GM12878 (cell line): Measurements from ENCODE around the gene RAB40B. TPM values are rescaled to one million over a fixed set of nuclear protein-coding genes. Genes with fewer than 3 reads are reported as not detected.

ENCODE experiments used
- ATAC-seq: fragments of 200-7000 bp; cut with Tn5 transposase; 3 replicates; pipeline ENCODE4 v1.9.1; 2020; ENCODE audit warnings: mild to moderate bottlenecking, moderate library complexity
- BruUV-seq: library from RNA; stranded (reverse); fragments of 400-500 nt; replicated peaks from 2 replicates; lab custom pipeline; 2021; lab: Mats Ljungman, UMichigan
- CTCF ChIA-PET: fragments of 300-600 bp; sonication (Branson Sonifier 250); formaldehyde crosslinking; extraction: SDS; loops from one replicate; lab custom pipeline; 2021; ENCODE audit warnings: inconsistent platforms; lab: Yijun Ruan, JAX
- POLR2A ChIA-PET: fragments of 350-600 bp; formaldehyde crosslinking; extraction: SDS; loops from one replicate; lab custom pipeline; 2021; ENCODE audit warnings: inconsistent platforms; lab: Charles Lee
- RAD21 ChIA-PET: fragments of 300-600 bp; sonication (Branson Sonifier 250); formaldehyde crosslinking; loops from one replicate; lab custom pipeline; 2023; ENCODE audit warnings: antibody characterized with exemption; ENCODE audit not compliant: unreplicated experiment; lab: Charles Lee
- SMC1A ChIA-PET: fragments of 300-600 bp; sonication (Branson Sonifier 250); formaldehyde crosslinking; loops from one replicate; lab custom pipeline; 2023; ENCODE audit not compliant: unreplicated experiment, uncharacterized antibody; lab: Charles Lee
- DNase-seq: peaks from one replicate; pipeline ENCODE4 v3.0.0-alpha.2; 2011; ENCODE audit warnings: low read depth, low spot score
- FAIRE-seq: peaks from 3 replicates; lab custom pipeline; 2011; peaks lifted over from hg19 to GRCh38; lab: Jason Lieb, UNC
- H2AFZ ChIP-seq: 2 replicates; pipeline ENCODE4 v1.6.0; 2011; ENCODE audit warnings: low read depth, low read length, control low read depth; ENCODE audit not compliant: control insufficient read depth
- H3K27ac ChIP-seq: 2 replicates; pipeline ENCODE4 v1.5.1; 2011; ENCODE audit warnings: control low read depth; ENCODE audit not compliant: control insufficient read depth, insufficient read depth
- H3K27me3 ChIP-seq, 2 experiments: replicated peaks in 1 of 2; 2 replicates each; pipeline versions ENCODE4 v1.6.0 to v1.6.1; 2011; ENCODE audit warnings: low read length in 1 of 2; ENCODE audit not compliant: control insufficient read depth in 2 of 2, insufficient read depth in 2 of 2
- H3K36me3 ChIP-seq, 2 experiments: 2 replicates each; pipeline ENCODE4 v1.5.1; 2011; ENCODE audit warnings: low read length in 1 of 2; ENCODE audit not compliant: control insufficient read depth in 2 of 2, insufficient read depth in 2 of 2
- H3K4me1 ChIP-seq: 2 replicates; pipeline ENCODE4 v1.6.1; 2011; ENCODE audit warnings: mild to moderate bottlenecking, low read length, moderate library complexity, mixed read lengths; ENCODE audit not compliant: control insufficient read depth, insufficient read depth
- H3K4me2 ChIP-seq: 2 replicates; pipeline ENCODE4 v1.6.0; 2011; ENCODE audit warnings: control low read depth; ENCODE audit not compliant: control insufficient read depth, insufficient read depth
- H3K4me3 ChIP-seq: fragments of 200-600 bp; sonication (generic); 2 replicates; pipeline ENCODE4 v1.5.1; 2016
- H3K79me2 ChIP-seq: 2 replicates; pipeline ENCODE4 v1.6.0; 2011; ENCODE audit warnings: low read length; ENCODE audit not compliant: control insufficient read depth, insufficient read depth
- H3K9ac ChIP-seq: 2 replicates; pipeline ENCODE4 v1.8.0; 2011; ENCODE audit warnings: low read length, control low read depth, mixed read lengths; ENCODE audit not compliant: control insufficient read depth, insufficient read depth
- H3K9me3 ChIP-seq: replicated peaks from 3 replicates; pipeline ENCODE4 v1.5.1; 2011; ENCODE audit warnings: mild to moderate bottlenecking, low read length; ENCODE audit not compliant: control insufficient read depth, insufficient read depth
- H4K20me1 ChIP-seq: 2 replicates; pipeline ENCODE4 v1.6.0; 2011; ENCODE audit not compliant: control insufficient read depth, insufficient read depth
- ATF3 ChIP-seq: IDR thresholded peaks from 2 replicates; pipeline ENCODE4 v1.6.1; 2011; ENCODE audit warnings: low read depth, mild to moderate bottlenecking, low read length, moderate library complexity, borderline replicate concordance; ENCODE audit errors: extremely low read depth
- CEBPB ChIP-seq, 2 experiments: fragments of 150-350 bp in 1 of 2; IDR thresholded peaks; 2 replicates each; pipeline ENCODE4 v1.6.1; 2012 to 2014; ENCODE audit warnings: low read depth in 2 of 2, low read length in 2 of 2, borderline replicate concordance in 1 of 2, inconsistent platforms in 1 of 2
- EED ChIP-seq: sonication (generic); IDR thresholded peaks from 2 replicates; pipeline ENCODE4 v1.6.1; 2016; ENCODE audit warnings: antibody characterized with exemption, low read depth
- IKZF1 ChIP-seq: fragments of 450-650 bp; conservative IDR thresholded peaks from 2 replicates; pipeline ENCODE4 v1.6.1; 2017; ENCODE audit warnings: antibody characterized with exemption, mild to moderate bottlenecking
- KLF5 ChIP-seq: fragments of 450-650 bp; IDR thresholded peaks from 2 replicates; pipeline ENCODE4 v1.6.1; 2014; ENCODE audit warnings: mild to moderate bottlenecking; ENCODE audit not compliant: partially characterized antibody
- MAX ChIP-seq: IDR thresholded peaks from 2 replicates; pipeline ENCODE4 v1.6.1; 2012; ENCODE audit warnings: low read depth, low read length, improper control_type of control experiment
- NR2C1 ChIP-seq: fragments of 450-650 bp; IDR thresholded peaks from 2 replicates; pipeline ENCODE4 v1.6.1; 2017; ENCODE audit warnings: antibody characterized with exemption, mild to moderate bottlenecking, moderate library complexity
- POLR2AphosphoS5 ChIP-seq: IDR thresholded peaks from 2 replicates; pipeline ENCODE4 v1.6.1; 2011; ENCODE audit warnings: mild to moderate bottlenecking, low read length, inconsistent platforms
- ZNF217 ChIP-seq: fragments of 450-650 bp; IDR thresholded peaks from 2 replicates; pipeline ENCODE4 v1.6.1; 2017; ENCODE audit warnings: antibody characterized with exemption, mild to moderate bottlenecking
- ZNF622 ChIP-seq: fragments of 450-650 bp; IDR thresholded peaks from 2 replicates; pipeline ENCODE4 v1.6.1; 2017; ENCODE audit warnings: mild to moderate bottlenecking, inconsistent platforms
- WGBS: methylation state at CpG from one replicate; pipeline ENCODE4 v1.1.6; 2016; ENCODE audit warnings: low lambda C conversion rate; ENCODE audit not compliant: insufficient replicate concordance, insufficient coverage; ENCODE audit errors: missing lambda C conversion rate; 5-methylcytosine and 5-hydroxymethylcytosine counted together
- in situ Hi-C: fragments of 300-500 bp; cut with MboI; formaldehyde crosslinking; loops from 9 replicates; pipeline ENCODE4 v1.14.3; 2018; ENCODE audit warnings: mixed read lengths
- intact Hi-C: fragments of 100-400 bp; cut with micrococcal nuclease; formaldehyde crosslinking; loops from one replicate; pipeline ENCODE4 v1.14.2; 2022; ENCODE audit not compliant: unreplicated experiment
- polyA plus RNA-seq, 11 experiments: library from polyadenylated mRNA; depleted of rRNA in 4 of 11; unstranded in 6 of 11; stranded (reverse) in 5 of 11; fragments of >200 nt; fragmentation: Nextera tagmentation in 4 of 11; fragmentation: Illumina TruSeq in 1 of 11; extraction: Ambion mirVana in 4 of 11; extraction: Trizol in 1 of 11; gene quantifications; 1 replicate in 1 of 11; 2 replicates in 10 of 11; pipeline versions ENCODE4 v1.2.1 to v1.2.3, GENCODE V29; 2011 to 2016; ENCODE audit warnings: inconsistent platforms in 2 of 11, missing spikeins in 2 of 11, low read depth in 1 of 11
- total RNA-seq, 4 experiments: library from RNA; depleted of rRNA in 3 of 4; stranded (reverse); fragments of >200 nt in 3 of 4; fragmentation: Illumina TruSeq in 1 of 4; extraction: Trizol in 1 of 4; gene quantifications; 2 replicates each; pipeline versions ENCODE4 v1.2.1 to v1.2.3, GENCODE V29; 2013 to 2021
- TF ChIP-seq, protein P1 (sequence below): fragments of 450-650 bp; IDR thresholded peaks from 2 replicates; pipeline ENCODE4 v1.6.1; 2016; ENCODE audit warnings: mild to moderate bottlenecking
- TF ChIP-seq, protein P2 (sequence below): IDR thresholded peaks from 2 replicates; pipeline ENCODE4 v1.6.1; 2011; ENCODE audit warnings: borderline replicate concordance, low read depth, mild to moderate bottlenecking, moderate library complexity, low read length; ENCODE audit not compliant: insufficient read depth, poor library complexity, severe bottlenecking
- TF ChIP-seq, protein P3 (sequence below): fragments of 450-650 bp; conservative IDR thresholded peaks from 2 replicates; pipeline ENCODE4 v1.6.1; 2017; ENCODE audit warnings: mild to moderate bottlenecking, moderate library complexity
- TF ChIP-seq, protein P4 (sequence below), 3 experiments: IDR thresholded peaks in 2 of 3; conservative IDR thresholded peaks in 1 of 3; 2 replicates each; pipeline ENCODE4 v1.5.1; 2011; ENCODE audit warnings: low read depth in 3 of 3, low read length in 3 of 3, mild to moderate bottlenecking in 3 of 3, control low read depth in 2 of 3, moderate library complexity in 2 of 3, inconsistent platforms in 1 of 3, mixed read lengths in 1 of 3; ENCODE audit not compliant: control insufficient read depth in 2 of 3, insufficient read depth in 1 of 3; ENCODE audit errors: extremely low read depth in 1 of 3

RAB40B gene
- total and polyA plus RNA-seq, 10 of the 15 experiments (the other 5 are each of a cell fraction or from before 2014, with no cell fraction given), result 0.06 to 2.8 (median 1.4) TPM

DNA sequence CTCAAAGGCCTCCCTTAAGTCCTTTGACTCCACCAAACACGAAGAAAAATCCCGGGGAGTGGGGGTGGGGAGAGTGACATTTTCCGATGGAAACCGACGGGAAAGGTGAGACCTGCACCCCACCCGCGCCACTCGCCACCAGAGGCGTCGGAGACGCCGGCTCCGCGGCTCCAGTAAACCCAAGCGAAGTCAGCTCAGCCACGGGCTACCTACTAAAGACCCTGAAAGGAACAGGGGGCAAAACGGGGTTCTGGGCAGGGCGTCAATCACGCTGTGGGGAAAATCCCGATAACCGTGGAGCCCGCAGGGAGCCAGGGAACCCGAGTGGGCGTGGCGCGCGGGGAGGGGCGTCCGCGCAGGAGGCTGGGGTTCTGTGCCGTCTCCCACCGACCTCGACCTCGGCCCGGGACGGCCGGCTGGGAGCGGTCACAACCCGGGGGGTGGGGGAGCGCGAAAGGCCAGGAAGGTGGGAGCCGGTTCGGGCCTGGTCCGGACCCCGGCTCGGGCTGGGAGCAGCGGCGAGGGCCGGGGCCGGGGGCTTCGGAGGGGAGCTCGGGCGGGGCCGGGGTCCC lies 50.8 kb downstream of the RAB40B start:
- intact Hi-C loops, result loop anchor here (10.0 kb wide), 1 partner anchor 107 kb away; the partner anchor contains the start of gene TBCD
- peak overlapping the region; percentile 55 for H3K27ac ChIP-seq
- peak overlapping the region; percentile 90 for H3K9ac ChIP-seq
- no peaks in the 10 kb centered on the region for H3K9me3 ChIP-seq
- CTCF ChIA-PET, result no interaction called here
- under 1% methylated on average over 48 of the region's 54 CpGs for WGBS
- H3K4me1 ChIP-seq, result no peaks in the 10 kb centered on the region
- peak overlapping the region; percentile 97 for H3K4me3 ChIP-seq
- no TSS peak for BruUV-seq
- H3K27me3 ChIP-seq, result no peaks in the 10 kb centered on the region
- FAIRE-seq, result no peak
- POLR2A ChIA-PET, result no interaction called here
- peaks cover 50% of the 10 kb centered on the region for H3K79me2 ChIP-seq
- in situ Hi-C loops, result no loop called here
- peak; percentile 65 for ATAC-seq
- SMC1A ChIA-PET, result interaction anchor here (1.3 kb wide), 1 partner anchor 69 kb away, joined by 3 read pairs; the partner anchor contains the start of gene FN3KRP
- RAD21 ChIA-PET, result no interaction called here
- peak overlapping the region; percentile 86 for H3K4me2 ChIP-seq
- peaks cover 5 to 15% of the 10 kb centered on the region in 2 experiments for H3K36me3 ChIP-seq
- peak overlapping the region; percentile 17; the same call in 1 of the 2 replicates for H2AFZ ChIP-seq
- no peak for DNase-seq
- peaks cover 12% of the 10 kb centered on the region for H4K20me1 ChIP-seq
- 0 out of 2 replicates have a peak, but pooled peaks have one; percentile 42 for TF ChIP-seq EED
- no peak for TF ChIP-seq ZNF217
- TF ChIP-seq MAX, result no peak
- TF ChIP-seq, protein P1, sequence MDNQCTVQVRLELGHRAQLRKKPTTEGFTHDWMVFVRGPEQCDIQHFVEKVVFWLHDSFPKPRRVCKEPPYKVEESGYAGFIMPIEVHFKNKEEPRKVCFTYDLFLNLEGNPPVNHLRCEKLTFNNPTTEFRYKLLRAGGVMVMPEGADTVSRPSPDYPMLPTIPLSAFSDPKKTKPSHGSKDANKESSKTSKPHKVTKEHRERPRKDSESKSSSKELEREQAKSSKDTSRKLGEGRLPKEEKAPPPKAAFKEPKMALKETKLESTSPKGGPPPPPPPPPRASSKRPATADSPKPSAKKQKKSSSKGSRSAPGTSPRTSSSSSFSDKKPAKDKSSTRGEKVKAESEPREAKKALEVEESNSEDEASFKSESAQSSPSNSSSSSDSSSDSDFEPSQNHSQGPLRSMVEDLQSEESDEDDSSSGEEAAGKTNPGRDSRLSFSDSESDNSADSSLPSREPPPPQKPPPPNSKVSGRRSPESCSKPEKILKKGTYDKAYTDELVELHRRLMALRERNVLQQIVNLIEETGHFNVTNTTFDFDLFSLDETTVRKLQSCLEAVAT, result 0 out of 2 replicates have a peak, but pooled peaks have one; percentile 27
- TF ChIP-seq ZNF622, result no peak
- TF ChIP-seq, protein P2, sequence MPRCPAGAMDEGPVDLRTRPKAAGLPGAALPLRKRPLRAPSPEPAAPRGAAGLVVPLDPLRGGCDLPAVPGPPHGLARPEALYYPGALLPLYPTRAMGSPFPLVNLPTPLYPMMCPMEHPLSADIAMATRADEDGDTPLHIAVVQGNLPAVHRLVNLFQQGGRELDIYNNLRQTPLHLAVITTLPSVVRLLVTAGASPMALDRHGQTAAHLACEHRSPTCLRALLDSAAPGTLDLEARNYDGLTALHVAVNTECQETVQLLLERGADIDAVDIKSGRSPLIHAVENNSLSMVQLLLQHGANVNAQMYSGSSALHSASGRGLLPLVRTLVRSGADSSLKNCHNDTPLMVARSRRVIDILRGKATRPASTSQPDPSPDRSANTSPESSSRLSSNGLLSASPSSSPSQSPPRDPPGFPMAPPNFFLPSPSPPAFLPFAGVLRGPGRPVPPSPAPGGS, result no peak
- peak; percentile 33 for TF ChIP-seq IKZF1
- TF ChIP-seq, protein P3, sequence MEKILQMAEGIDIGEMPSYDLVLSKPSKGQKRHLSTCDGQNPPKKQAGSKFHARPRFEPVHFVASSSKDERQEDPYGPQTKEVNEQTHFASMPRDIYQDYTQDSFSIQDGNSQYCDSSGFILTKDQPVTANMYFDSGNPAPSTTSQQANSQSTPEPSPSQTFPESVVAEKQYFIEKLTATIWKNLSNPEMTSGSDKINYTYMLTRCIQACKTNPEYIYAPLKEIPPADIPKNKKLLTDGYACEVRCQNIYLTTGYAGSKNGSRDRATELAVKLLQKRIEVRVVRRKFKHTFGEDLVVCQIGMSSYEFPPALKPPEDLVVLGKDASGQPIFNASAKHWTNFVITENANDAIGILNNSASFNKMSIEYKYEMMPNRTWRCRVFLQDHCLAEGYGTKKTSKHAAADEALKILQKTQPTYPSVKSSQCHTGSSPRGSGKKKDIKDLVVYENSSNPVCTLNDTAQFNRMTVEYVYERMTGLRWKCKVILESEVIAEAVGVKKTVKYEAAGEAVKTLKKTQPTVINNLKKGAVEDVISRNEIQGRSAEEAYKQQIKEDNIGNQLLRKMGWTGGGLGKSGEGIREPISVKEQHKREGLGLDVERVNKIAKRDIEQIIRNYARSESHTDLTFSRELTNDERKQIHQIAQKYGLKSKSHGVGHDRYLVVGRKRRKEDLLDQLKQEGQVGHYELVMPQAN, result 0 out of 2 replicates have a peak, but pooled peaks have one; percentile 4
- TF ChIP-seq, protein P4, sequence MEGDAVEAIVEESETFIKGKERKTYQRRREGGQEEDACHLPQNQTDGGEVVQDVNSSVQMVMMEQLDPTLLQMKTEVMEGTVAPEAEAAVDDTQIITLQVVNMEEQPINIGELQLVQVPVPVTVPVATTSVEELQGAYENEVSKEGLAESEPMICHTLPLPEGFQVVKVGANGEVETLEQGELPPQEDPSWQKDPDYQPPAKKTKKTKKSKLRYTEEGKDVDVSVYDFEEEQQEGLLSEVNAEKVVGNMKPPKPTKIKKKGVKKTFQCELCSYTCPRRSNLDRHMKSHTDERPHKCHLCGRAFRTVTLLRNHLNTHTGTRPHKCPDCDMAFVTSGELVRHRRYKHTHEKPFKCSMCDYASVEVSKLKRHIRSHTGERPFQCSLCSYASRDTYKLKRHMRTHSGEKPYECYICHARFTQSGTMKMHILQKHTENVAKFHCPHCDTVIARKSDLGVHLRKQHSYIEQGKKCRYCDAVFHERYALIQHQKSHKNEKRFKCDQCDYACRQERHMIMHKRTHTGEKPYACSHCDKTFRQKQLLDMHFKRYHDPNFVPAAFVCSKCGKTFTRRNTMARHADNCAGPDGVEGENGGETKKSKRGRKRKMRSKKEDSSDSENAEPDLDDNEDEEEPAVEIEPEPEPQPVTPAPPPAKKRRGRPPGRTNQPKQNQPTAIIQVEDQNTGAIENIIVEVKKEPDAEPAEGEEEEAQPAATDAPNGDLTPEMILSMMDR (IDR thresholded peaks at IDR 0.05 in 2 of 3, conservative IDR thresholded peaks at IDR 0.05 in 1 of 3; ENCODE audit: control insufficient read depth in 2 of 3, extremely low read depth in 1 of 3, insufficient read depth in 1 of 3, low read depth in 3 of 3, low read length in 3 of 3), result peak in 2 of 3 experiments; percentile 17 to 38; a peak in 1 of 6 replicates
- TF ChIP-seq NR2C1, result no peak
- TF ChIP-seq KLF5, result no peak
- TF ChIP-seq ATF3, result no peak
- TF ChIP-seq POLR2AphosphoS5, result no peak; the same call in 1 of the 2 replicates
- no peak for TF ChIP-seq CEBPB (IDR thresholded peaks at IDR 0.05; ENCODE audit: borderline replicate concordance in 1 of 2, low read depth in 2 of 2, low read length in 2 of 2)
